ENCODE data around the gene NSD1.
"Not testable (repeated sequence)": the region's sequence is repeated elsewhere in the genome, so short reads cannot be mapped to it uniquely, and the experiment has no call there.

NSD1 gene

DNA sequence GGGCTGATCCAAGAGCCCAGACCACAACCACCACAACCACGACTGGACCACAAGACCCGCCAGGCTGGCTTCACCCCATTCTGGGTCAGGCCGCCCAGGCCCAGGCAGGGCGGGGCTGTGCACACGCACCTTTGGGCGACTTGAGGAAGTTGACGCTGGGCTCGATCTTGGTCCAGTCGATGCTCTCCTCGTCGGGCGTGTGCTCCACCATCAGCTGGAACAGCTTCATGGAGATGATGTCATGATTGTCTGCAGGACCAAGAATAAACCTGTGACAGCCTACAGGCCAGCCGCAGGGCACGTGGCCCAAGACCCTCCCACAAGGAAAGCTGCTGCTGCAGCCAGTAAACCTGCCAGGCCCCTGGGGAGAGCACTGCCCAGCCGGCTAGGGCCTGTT lies 200.6 kb downstream of the NSD1 start:
- no peak for DNase-seq

DNA sequence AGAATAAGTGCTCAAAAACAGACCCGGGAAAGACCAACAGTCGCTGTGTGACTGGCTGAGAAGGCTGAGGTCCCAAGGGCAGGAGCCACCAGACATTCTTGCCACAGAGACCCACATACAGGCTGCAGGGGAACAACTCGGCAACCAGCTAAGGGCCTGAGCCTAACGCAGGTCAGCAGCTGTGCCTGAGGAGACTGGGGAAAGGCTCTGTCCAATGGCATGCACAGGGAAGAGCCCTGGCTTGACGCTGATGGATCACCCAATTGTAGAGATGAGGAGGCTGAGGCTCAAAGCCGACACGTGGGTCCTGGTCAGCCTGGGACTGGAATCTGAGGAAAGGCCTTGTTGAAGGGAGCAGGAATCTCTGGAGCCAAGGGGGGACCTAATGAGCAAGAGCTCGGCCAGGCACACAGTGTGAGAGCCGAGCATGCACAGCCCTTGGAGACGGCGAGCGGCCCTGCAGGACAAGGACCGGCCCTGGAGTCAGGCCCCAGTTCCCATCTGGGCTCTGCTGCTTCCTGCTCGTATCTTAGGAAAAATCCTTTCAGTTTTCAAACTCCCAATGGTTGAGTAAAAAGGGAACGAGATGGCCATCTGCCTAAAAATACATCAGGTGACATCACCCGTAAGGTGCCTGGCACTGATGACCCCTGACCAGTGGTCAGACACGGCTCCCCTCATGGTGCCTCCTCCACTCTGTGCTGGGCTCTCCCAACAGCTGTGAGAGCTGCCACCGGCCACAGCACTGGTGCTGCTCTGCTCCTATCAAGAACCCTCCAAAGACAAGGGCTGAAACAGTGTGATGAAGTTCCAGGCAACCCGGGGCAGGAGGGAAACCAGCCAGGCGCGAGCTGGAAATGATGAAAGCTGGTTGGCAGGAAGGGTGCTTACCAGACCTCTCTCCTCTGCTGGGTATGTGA lies 201.5 kb downstream of the NSD1 start:
- DNase-seq = no peak

DNA sequence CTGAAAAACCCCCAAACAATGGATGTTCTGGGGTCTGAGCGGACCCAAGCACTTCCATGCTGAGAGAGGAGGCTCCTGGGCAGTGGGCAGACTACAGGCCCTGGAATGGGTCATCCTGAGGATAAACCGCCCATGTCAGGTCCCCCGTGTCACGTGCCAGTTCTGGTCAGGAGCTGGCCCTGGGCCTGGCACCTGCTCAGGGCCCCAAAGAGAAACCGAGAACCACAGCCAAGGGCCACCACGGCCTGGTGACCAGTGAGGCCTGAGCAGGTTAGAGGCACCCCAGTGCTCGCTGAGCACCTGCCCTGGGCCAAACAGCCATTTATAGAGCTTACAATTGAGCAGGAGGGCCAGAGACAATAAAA lies 202.1 kb downstream of the NSD1 start:
- DNase-seq = no peak

DNA sequence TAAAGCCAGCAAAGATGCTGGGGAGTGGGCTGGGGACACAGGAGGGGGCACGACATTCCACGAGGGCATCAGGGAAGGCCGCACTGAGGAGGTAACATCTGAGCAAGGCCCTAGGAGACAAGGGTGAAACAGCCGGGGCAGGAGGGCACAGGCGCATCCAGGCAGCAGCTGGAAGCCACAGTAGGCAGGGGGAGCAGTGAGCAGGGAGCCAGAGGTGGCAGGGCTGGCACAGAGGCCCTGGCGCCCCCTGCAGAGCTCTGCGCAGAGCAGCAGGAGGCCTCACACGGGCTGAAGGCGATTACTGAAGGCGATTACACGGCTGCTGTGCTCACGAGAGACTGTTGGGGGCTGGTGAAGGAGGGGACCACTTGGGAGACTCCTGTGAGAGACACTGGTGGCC lies 202.5 kb downstream of the NSD1 start:
- DNase-seq = no peak

DNA sequence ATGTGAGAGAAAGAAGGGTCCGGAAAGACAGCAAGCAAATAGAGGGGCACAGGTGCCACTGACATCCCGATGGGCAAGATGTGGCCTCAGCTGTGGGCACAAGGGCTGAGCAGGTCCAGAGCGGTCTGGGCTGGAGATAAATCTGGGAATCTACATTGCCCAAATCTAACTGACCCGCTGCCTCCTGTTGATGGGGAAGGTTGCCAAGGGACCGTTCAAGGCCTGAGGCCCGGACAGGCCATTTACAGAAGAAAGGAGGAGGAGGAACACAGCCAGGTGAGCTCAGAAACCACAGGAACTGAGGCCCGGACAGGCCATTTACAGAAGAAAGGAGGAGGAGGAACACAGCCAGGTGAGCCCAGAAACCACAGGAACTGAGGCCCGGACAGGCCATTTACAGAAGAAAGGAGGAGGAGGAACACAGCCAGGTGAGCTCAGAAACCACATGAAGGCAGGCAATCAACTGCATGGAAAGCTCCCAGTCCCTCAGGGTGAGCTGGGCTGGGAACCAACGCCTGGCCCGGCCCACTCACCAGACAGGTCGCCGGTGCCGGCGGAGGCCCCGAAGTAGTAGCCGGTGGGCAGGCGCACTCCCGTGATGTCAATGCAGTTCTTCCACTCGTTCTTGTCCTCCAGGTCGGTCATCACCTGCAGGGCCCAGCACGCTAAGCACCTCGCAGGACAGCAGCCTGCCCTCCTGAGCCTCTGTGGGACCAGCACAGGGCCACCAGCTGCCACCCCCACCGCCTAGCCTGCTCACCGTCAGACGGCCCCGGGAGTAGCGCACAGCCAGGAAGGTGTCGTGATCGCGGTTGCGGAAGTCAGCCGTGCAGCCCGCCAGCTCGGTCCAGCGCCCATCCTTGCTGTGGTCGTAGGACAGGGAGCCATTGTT lies 203.3 kb downstream of the NSD1 start:
- no peak for DNase-seq

DNA sequence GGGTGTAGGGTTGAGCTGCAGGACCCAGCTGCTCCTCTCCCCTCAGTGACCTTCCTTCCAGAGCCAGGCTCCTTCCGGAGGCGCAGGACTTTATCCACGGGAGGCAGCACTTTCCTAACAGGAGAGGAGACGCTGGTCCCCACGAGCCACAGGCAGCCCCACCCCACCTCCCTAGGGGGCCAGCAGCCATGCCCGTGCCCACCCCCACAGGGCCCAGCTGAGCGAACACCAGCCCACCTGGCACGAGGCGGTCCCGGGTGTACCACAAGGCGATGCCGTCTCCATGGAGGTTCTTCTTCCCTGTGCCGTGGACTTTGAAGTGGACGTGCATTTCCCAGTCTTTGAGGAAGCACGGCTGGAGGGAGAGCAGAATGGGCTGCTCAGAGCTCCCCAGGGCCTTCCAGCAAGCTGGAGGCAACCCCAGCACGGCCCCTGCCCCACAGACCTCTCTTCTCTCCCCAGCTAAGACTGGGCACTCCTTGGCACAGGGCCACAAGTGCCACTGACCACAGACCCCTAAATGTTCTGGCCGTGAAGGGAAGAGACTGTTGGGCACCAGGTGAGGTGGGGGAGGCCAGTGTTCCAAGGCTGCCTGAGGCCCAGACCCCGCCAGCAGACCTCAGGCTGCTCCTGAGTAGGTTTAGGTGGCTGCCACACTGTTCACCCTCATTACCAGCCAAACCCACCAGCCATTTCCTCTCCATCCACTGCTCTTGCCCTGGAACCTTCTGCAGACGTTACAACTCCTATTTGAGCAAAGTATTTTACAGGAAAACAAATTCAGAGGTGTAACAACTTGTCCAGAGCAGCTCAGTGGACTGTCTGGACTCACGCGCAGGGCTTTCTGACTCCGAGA lies 204.9 kb downstream of the NSD1 start:
- no peak for DNase-seq

DNA sequence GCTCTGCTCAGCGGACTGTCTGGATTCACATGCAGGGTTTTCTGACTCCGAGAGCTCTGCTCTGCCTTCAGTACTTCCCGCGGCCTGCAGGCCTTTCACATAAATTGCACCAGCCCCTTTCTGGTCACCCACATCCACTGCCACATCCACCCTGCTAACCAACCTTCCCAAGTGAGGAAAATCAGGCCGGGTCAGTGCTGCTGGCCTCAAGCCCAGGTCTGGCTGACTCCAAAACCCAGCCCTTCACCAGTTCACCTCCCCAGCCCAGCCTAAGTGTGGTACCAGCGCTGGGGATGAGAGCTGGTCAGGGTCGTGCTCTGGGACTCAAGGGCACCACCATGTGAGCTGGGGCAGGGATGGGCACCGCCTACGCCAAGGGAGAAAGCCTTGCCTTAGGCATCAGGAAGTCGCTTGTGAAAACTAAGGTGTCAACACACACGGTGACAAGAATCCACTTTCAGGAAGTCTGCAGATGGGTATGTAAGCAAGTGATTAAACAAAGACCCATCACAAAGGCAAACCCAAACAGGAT lies 205.6 kb downstream of the NSD1 start:
- DNase-seq = no peak

DNA sequence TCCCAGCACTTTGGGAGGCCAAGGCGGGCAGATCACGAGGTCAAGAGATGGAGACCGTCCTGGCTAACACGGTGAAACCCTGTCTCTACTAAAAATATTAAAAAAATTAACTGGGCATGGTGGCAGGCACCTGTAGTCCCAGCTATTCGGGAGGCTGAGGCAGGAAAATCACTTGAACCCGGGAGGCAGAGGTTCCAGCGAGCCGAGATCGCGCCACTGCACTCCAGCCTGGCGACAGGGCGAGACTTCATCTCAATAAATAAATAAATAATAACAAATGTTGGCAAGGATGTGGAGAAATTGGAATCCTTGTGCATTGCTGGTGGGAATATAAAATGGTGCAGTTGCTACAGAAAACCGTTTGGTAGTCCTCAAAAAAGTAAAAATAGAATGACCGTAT lies 209.4 kb downstream of the NSD1 start:
- not testable (repeated sequence) for DNase-seq

DNA sequence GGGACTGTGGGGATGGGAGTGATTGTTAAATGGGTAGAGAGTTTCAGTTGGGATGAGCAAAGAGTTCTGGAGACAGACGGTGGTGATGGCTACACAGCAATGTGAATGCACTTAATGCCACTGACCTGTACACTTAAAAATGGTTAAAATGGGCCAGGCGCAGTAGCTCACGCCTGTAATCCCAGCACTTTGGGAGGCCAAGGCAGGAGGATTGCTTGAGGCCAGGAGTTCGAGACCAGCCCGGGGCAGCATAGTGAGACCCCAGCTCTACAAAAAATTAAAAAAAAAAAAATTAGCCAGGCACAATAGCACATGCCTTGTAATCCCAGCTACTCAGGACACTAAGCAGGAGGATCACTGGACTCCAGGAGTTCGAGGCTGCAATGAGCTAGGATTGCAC lies 210.2 kb downstream of the NSD1 start:
- no peak for DNase-seq

DNA sequence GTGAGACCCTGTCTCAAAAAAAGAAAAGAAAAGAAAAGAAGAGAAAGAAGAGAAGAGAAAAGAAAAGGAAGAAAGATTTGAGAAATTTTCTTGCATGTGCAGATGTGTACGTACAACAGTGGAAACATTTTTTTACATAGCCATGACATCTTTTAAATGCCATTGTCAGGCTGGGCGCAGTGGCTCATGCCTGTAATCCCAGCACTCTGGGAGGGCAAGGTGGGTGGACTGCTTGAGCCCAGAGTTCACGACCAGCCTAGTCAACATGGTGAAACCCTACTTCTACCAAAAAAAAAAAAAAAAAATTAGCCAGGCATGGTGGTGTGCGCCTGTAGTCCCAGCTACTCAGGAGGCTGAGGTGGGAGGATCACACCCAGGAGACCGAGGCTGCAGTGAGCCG lies 211.3 kb downstream of the NSD1 start:
- no peak for DNase-seq

DNA sequence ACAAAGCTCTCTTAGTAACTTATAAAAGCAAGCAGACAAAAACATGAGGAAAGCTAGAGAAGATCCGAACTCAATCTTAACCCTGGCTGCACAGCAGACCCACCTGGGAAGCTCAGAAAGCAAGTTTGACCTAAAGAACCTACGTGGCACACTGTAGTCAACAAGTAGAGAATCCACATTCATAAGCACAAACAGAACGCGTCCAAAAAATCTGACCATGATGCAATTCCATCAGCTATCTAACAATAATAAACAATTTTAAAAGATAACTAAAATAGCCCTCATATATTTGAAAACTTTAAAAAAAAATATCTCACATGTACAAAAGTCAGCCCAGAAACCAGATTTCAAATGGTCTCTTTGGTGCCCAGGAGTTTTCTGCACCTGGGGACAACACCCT lies 213.2 kb downstream of the NSD1 start:
- no peak for DNase-seq

DNA sequence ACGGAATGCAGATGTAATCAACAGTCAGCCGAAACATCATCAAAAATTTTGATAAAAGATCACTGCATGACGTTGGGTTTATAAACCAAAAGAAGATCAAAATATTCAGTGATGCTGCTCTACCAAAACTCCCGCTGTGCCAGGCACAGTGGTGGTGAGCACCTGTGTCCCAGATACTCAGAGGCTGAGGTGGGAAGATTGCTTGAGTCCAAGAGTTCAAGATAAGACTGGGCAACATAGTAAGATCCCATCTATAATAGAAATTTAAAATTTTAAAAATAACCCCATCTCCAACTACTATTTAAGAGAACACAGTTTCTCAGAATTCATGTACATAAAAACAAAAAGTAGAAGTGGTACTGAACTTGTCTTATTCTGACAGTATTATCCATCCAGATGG lies 214.1 kb downstream of the NSD1 start:
- DNase-seq = no peak

DNA sequence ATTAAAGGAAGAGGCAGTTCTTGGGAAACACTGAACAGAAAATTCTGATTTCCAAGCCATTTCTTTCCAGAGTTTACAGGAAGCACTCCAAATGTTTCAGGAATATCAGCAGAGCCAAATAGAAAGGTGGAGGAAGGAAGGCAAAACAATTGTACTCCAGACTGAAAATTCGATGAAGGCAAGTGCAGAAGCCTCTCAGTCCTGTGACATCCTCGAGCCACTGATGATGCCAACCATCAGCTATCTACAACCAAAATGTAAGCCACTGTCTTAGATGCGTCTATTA lies 215.7 kb downstream of the NSD1 start:
- no peak for DNase-seq

DNA sequence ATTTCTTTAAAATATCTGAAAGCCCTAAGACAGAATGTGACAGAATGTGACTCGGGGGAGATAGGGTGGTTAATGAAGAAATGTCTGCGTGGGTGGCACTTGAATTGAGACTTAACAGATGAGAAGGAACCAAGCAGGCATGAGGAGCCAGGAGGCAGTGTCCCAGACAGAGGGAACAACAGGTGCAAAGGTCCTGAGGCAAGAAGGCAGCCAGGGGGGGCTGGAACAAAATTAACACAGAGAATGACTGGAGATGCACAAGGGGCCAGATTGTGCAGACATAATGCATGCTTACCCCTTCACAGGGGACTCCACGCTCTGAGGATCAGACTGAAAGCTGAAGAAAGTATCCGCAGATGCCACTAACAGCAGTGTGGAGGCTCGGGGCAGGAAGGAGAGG lies 216.2 kb downstream of the NSD1 start:
- DNase-seq = no peak
